H9 (cell line): Measurements from ENCODE around the gene ITSN1. TPM values are rescaled to one million over a fixed set of nuclear protein-coding genes. Genes with fewer than 3 reads are reported as not detected.

Experiments used
- DNase-seq: peaks from one replicate; pipeline ENCODE4 v3.0.0-alpha.2; 2017
- H2AFZ ChIP-seq: one replicate; pipeline ENCODE4 v1.6.1; 2013; ENCODE audit warnings: mild to moderate bottlenecking, low read length, control low read depth, moderate library complexity
- H2AK5ac ChIP-seq: 2 replicates; pipeline ENCODE4 v1.6.1; 2013; ENCODE audit warnings: low read length, control low read depth, mixed read lengths; ENCODE audit not compliant: insufficient read length
- H2BK120ac ChIP-seq: one replicate; pipeline ENCODE4 v1.6.1; 2013; ENCODE audit warnings: low read depth, mild to moderate bottlenecking, low read length, control low read depth, inconsistent platforms; ENCODE audit not compliant: poor library complexity, severe bottlenecking
- H2BK12ac ChIP-seq: 2 replicates; pipeline ENCODE4 v1.6.1; 2013; ENCODE audit warnings: low read length, control low read depth, mixed read lengths, low read depth; ENCODE audit not compliant: insufficient read length
- H2BK15ac ChIP-seq: 2 replicates; pipeline ENCODE4 v1.6.1; 2013; ENCODE audit warnings: low read depth, low read length, control low read depth
- H2BK20ac ChIP-seq: one replicate; pipeline ENCODE4 v1.6.1; 2013; ENCODE audit warnings: low read depth, mild to moderate bottlenecking, low read length, control low read depth, inconsistent platforms; ENCODE audit not compliant: poor library complexity, severe bottlenecking
- H2BK5ac ChIP-seq: 2 replicates; pipeline ENCODE4 v1.6.1; 2013; ENCODE audit warnings: low read length, control low read depth, mixed read lengths; ENCODE audit not compliant: insufficient read length
- H3K14ac ChIP-seq: 2 replicates; pipeline ENCODE4 v1.6.1; 2013; ENCODE audit warnings: low read length, control low read depth; ENCODE audit not compliant: insufficient read depth
- H3K18ac ChIP-seq: 2 replicates; pipeline ENCODE4 v1.6.1; 2013; ENCODE audit warnings: low read depth, mild to moderate bottlenecking, mixed read lengths, low read length, control low read depth; ENCODE audit not compliant: insufficient read length
- H3K23ac ChIP-seq: 2 replicates; pipeline ENCODE4 v1.6.1; 2013; ENCODE audit warnings: low read length, control low read depth, mixed read lengths, low read depth; ENCODE audit not compliant: insufficient read length
- H3K23me2 ChIP-seq: 2 replicates; pipeline ENCODE4 v1.6.1; 2013; ENCODE audit warnings: low read depth, mild to moderate bottlenecking, mixed read lengths, low read length, control low read depth; ENCODE audit not compliant: insufficient read length, poor library complexity, severe bottlenecking
- H3K27ac ChIP-seq: 2 replicates; pipeline ENCODE4 v1.5.1; 2013; ENCODE audit warnings: low read length, control low read depth, mixed read lengths, low read depth; ENCODE audit not compliant: insufficient read length
- H3K27me3 ChIP-seq: 2 replicates; pipeline ENCODE4 v1.6.1; 2013; ENCODE audit warnings: low read length, control low read depth, inconsistent platforms; ENCODE audit not compliant: insufficient read depth
- H3K4ac ChIP-seq: 2 replicates; pipeline ENCODE4 v1.6.1; 2013; ENCODE audit warnings: low read depth, mild to moderate bottlenecking, control low read depth, inconsistent platforms, low read length, moderate library complexity
- H3K4me1 ChIP-seq: 2 replicates; pipeline ENCODE4 v1.6.1; 2013; ENCODE audit warnings: low read length, control low read depth, inconsistent platforms; ENCODE audit not compliant: insufficient read depth
- H3K4me2 ChIP-seq: 2 replicates; pipeline ENCODE4 v1.6.1; 2013; ENCODE audit warnings: low read length, control low read depth, mixed read lengths; ENCODE audit not compliant: insufficient read length, insufficient read depth
- H3K56ac ChIP-seq: 2 replicates; pipeline ENCODE4 v1.6.1; 2013; ENCODE audit warnings: low read depth, mild to moderate bottlenecking, mixed read lengths, low read length, control low read depth; ENCODE audit not compliant: insufficient read length
- H3K79me1 ChIP-seq: 2 replicates; pipeline ENCODE4 v1.6.1; 2013; ENCODE audit warnings: low read depth, mild to moderate bottlenecking, moderate library complexity, low read length, control low read depth, inconsistent platforms; ENCODE audit not compliant: insufficient read depth, poor library complexity, severe bottlenecking
- H3K79me2 ChIP-seq: 2 replicates; pipeline ENCODE4 v1.6.1; 2013; ENCODE audit warnings: low read length, control low read depth, inconsistent platforms; ENCODE audit not compliant: insufficient read depth
- H3K9ac ChIP-seq: 2 replicates; pipeline ENCODE4 v1.6.1; 2013; ENCODE audit warnings: low read length, control low read depth, mixed read lengths; ENCODE audit not compliant: insufficient read length; ENCODE audit errors: extremely low read depth
- H3K9me3 ChIP-seq: one replicate; pipeline ENCODE4 v1.6.1; 2013; ENCODE audit warnings: low read depth, low read length, inconsistent platforms; ENCODE audit not compliant: control insufficient read depth
- H3T11ph ChIP-seq: one replicate; pipeline ENCODE4 v1.6.1; 2013; ENCODE audit warnings: mild to moderate bottlenecking, low read length, control low read depth, inconsistent platforms
- H4K20me1 ChIP-seq: one replicate; pipeline ENCODE4 v1.6.1; 2013; ENCODE audit not compliant: control insufficient read depth, insufficient read length, insufficient read depth
- H4K5ac ChIP-seq: 2 replicates; pipeline ENCODE4 v1.6.1; 2013; ENCODE audit warnings: low read depth, mild to moderate bottlenecking, mixed read lengths, low read length, control low read depth; ENCODE audit not compliant: insufficient read length
- H4K8ac ChIP-seq: replicated peaks from 2 replicates; pipeline ENCODE4 v1.6.1; 2013; ENCODE audit warnings: low read length, control low read depth, mixed read lengths, low read depth; ENCODE audit not compliant: insufficient read length
- H4K91ac ChIP-seq: 2 replicates; pipeline ENCODE4 v1.6.1; 2013; ENCODE audit warnings: low read depth, mild to moderate bottlenecking, moderate library complexity, mixed read lengths, low read length, control low read depth; ENCODE audit not compliant: insufficient read length
- H3K27ac Mint-ChIP-seq, 3 experiments: 2 replicates in 2 of 3; 3 replicates in 1 of 3; pipeline ENCODE4 v1.8.0; 2020 to 2021; ENCODE audit warnings: mixed read lengths in 3 of 3, mild to moderate bottlenecking in 1 of 3, moderate library complexity in 1 of 3
- H3K27me3 Mint-ChIP-seq: 2 replicates; pipeline ENCODE4 v1.8.0; 2021; ENCODE audit warnings: low read depth, mild to moderate bottlenecking, moderate library complexity, mixed read lengths
- H3K36me3 Mint-ChIP-seq, 3 experiments: 2 replicates in 2 of 3; 3 replicates in 1 of 3; pipeline ENCODE4 v1.8.0; 2020 to 2021; ENCODE audit warnings: low read depth in 3 of 3, mixed read lengths in 3 of 3; ENCODE audit not compliant: insufficient read depth in 1 of 3
- H3K4me1 Mint-ChIP-seq, 2 experiments: 2 replicates each; pipeline ENCODE4 v1.8.0; 2020; ENCODE audit warnings: mixed read lengths in 2 of 2
- H3K4me3 Mint-ChIP-seq, 2 experiments: 2 replicates in 1 of 2; 3 replicates in 1 of 2; pipeline ENCODE4 v1.8.0; 2020 to 2021; ENCODE audit warnings: mild to moderate bottlenecking in 2 of 2, mixed read lengths in 2 of 2, moderate library complexity in 1 of 2
- H3K9me3 Mint-ChIP-seq, 2 experiments: 2 replicates in 1 of 2; 3 replicates in 1 of 2; pipeline ENCODE4 v1.8.0; 2020; ENCODE audit warnings: mild to moderate bottlenecking in 2 of 2, mixed read lengths in 2 of 2, moderate library complexity in 1 of 2
- whole genome bisulfite sequencing: extraction: QIAGEN DNeasy Blood & Tissue Kit; methylation state at CpG from one replicate; pipeline ENCODE4 v1.1.7; 2013; ENCODE audit warnings: missing lambda C conversion rate, low lambda C conversion rate, mixed read lengths; ENCODE audit not compliant: insufficient read length; ENCODE audit errors: extremely low coverage; 5-methylcytosine and 5-hydroxymethylcytosine counted together
- total RNA-seq: library from RNA; stranded (reverse); gene quantifications from 2 replicates; pipeline ENCODE4 v1.2.1, GENCODE V29; 2021
- TF ChIP-seq, protein P1 (sequence below): fragments of 200-600 bp; sonication (generic); conservative IDR thresholded peaks from 3 replicates; pipeline ENCODE4 v1.8.0; 2021; ENCODE audit warnings: antibody characterized with exemption, mild to moderate bottlenecking

Gene ITSN1
- total RNA-seq, 1 experiment from 2014 or later, result 94.2 TPM

GRCh38 chr21:33834801-33835500 is 192.7 kb downstream of the ITSN1 start:
- no peaks in the 10 kb centered on the region for H3K27me3 Mint-ChIP-seq
- H2BK15ac ChIP-seq, result no peak overlapping the region

More at GRCh38 chr21:33834801-33835500, 192.7 kb downstream of the ITSN1 start:
- Histone ChIP-seq H3K27me3 (no peaks in the 10 kb centered on the region), H3K79me1 (no peaks in the 10 kb centered on the region), H4K91ac (no peak overlapping the region), H2AK5ac (no peak overlapping the region), H3K18ac (no peak overlapping the region), H4K20me1 (no peaks in the 10 kb centered on the region), H4K8ac (no peak overlapping the region), H3K79me2 (no peaks in the 10 kb centered on the region), H2AFZ (no peak overlapping the region), H3K23ac (no peak overlapping the region), H3K23me2 (no peaks in the 10 kb centered on the region), H2BK12ac (no peak overlapping the region), H3K14ac (no peak overlapping the region), H3K4me1 (no peaks in the 10 kb centered on the region), H2BK120ac (no peak overlapping the region), H2BK5ac (no peak overlapping the region), H3K4me2 (no peak overlapping the region), H3K9me3 (no peaks in the 10 kb centered on the region), H2BK20ac (no peak overlapping the region), H3K56ac (no peak overlapping the region), H3K9ac (no peak overlapping the region), H3K27ac (no peak overlapping the region), H3T11ph (no peak overlapping the region), H3K4ac (no peak overlapping the region), H4K5ac (no peak overlapping the region)
- Mint-ChIP-seq H3K9me3 (no peaks in the 10 kb centered on the region), H3K27ac (peak overlapping the region in 1 of 3 experiments; percentile 73; a peak in 2 of 7 replicates), H3K4me3 (no peak overlapping the region), H3K4me1 (peaks cover 6 to 10% of the 10 kb centered on the region in 2 experiments), H3K36me3 (peaks cover 53 to 89% (median 78%) of the 10 kb centered on the region in 3 experiments; a peak in 6 of 7 replicates)
- no peak for DNase-seq
- WGBS, result no CpG with 5 or more reads among the region's 5 CpGs
- TF ChIP-seq, protein P1, sequence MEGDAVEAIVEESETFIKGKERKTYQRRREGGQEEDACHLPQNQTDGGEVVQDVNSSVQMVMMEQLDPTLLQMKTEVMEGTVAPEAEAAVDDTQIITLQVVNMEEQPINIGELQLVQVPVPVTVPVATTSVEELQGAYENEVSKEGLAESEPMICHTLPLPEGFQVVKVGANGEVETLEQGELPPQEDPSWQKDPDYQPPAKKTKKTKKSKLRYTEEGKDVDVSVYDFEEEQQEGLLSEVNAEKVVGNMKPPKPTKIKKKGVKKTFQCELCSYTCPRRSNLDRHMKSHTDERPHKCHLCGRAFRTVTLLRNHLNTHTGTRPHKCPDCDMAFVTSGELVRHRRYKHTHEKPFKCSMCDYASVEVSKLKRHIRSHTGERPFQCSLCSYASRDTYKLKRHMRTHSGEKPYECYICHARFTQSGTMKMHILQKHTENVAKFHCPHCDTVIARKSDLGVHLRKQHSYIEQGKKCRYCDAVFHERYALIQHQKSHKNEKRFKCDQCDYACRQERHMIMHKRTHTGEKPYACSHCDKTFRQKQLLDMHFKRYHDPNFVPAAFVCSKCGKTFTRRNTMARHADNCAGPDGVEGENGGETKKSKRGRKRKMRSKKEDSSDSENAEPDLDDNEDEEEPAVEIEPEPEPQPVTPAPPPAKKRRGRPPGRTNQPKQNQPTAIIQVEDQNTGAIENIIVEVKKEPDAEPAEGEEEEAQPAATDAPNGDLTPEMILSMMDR, result no peak
